HepG2 (cell line): Measurements from ENCODE around the gene SLC35D2. TPM values are rescaled to one million over a fixed set of nuclear protein-coding genes. Genes with fewer than 3 reads are reported as not detected.

Experiments used
- ARNTL ChIP-seq: sonication (generic); formaldehyde crosslinking; IDR thresholded peaks from 2 replicates; pipeline ENCODE4 v1.4.0; 2020; ENCODE audit warnings: mild to moderate bottlenecking, missing genetic modification reagents
- CREM ChIP-seq, 2 experiments: sonication (generic) in 1 of 2; formaldehyde crosslinking in 1 of 2; IDR thresholded peaks; 2 replicates each; pipeline versions ENCODE4 v1.4.0 to v1.6.1; 2016 to 2020; ENCODE audit warnings: antibody characterized with exemption in 1 of 2, mild to moderate bottlenecking in 1 of 2, missing genetic modification reagents in 1 of 2
- EP300 ChIP-seq, 3 experiments: sonication (generic) in 1 of 3; formaldehyde crosslinking in 1 of 3; IDR thresholded peaks; 2 replicates each; pipeline versions ENCODE4 v1.5.1 to v1.6.1; 2011 to 2020; ENCODE audit warnings: low read depth in 2 of 3, low read length in 2 of 3, borderline replicate concordance in 1 of 3, improper control_type of control experiment in 1 of 3, mild to moderate bottlenecking in 1 of 3, missing genetic modification reagents in 1 of 3, moderate library complexity in 1 of 3
- ESRRA ChIP-seq: sonication (generic); formaldehyde crosslinking; IDR thresholded peaks from 2 replicates; pipeline ENCODE4 v1.5.1; 2020; ENCODE audit warnings: mild to moderate bottlenecking, low read depth, missing genetic modification reagents
- FOXA3 ChIP-seq: IDR thresholded peaks from 2 replicates; pipeline ENCODE4 v1.6.1; 2016; ENCODE audit warnings: missing genetic modification reagents, missing compliant biosample characterization
- HINFP ChIP-seq: sonication (generic); formaldehyde crosslinking; IDR thresholded peaks from 2 replicates; pipeline ENCODE4 v1.4.0; 2020; ENCODE audit warnings: low read depth, mild to moderate bottlenecking, missing genetic modification reagents
- KDM1A ChIP-seq: IDR thresholded peaks from 2 replicates; pipeline ENCODE4 v1.6.1; 2016; ENCODE audit warnings: missing compliant biosample characterization
- KDM5B ChIP-seq: sonication (generic); formaldehyde crosslinking; IDR thresholded peaks from 2 replicates; pipeline ENCODE4 v1.4.0; 2020; ENCODE audit warnings: missing genetic modification reagents, mild to moderate bottlenecking, borderline replicate concordance
- MED1 ChIP-seq: sonication (generic); formaldehyde crosslinking; IDR thresholded peaks from 2 replicates; pipeline ENCODE4 v1.4.0; 2020; ENCODE audit warnings: missing genetic modification reagents
- MXI1 ChIP-seq: IDR thresholded peaks from 3 replicates; pipeline ENCODE4 v1.6.1; 2012; ENCODE audit warnings: low read depth, low read length, inconsistent platforms, borderline replicate concordance
- PRMT3 ChIP-seq: sonication (generic); formaldehyde crosslinking; IDR thresholded peaks from 2 replicates; pipeline ENCODE4 v1.8.1; 2022; ENCODE audit warnings: low read depth, mild to moderate bottlenecking, moderate library complexity, missing genetic modification reagents, borderline replicate concordance
- RFX3 ChIP-seq: IDR thresholded peaks from 2 replicates; pipeline ENCODE4 v1.6.1; 2016; ENCODE audit warnings: missing biosample characterization, missing genetic modification reagents
- SRY ChIP-seq: sonication (generic); formaldehyde crosslinking; IDR thresholded peaks from 2 replicates; pipeline ENCODE4 v1.8.0; 2022; ENCODE audit warnings: mild to moderate bottlenecking, missing genetic modification reagents
- TAF1 ChIP-seq: sonication (generic); formaldehyde crosslinking; IDR thresholded peaks from 2 replicates; pipeline ENCODE4 v1.4.0; 2020; ENCODE audit warnings: missing genetic modification reagents
- TFAP4 ChIP-seq: sonication (generic); IDR thresholded peaks from 2 replicates; pipeline ENCODE4 v1.6.1; 2016; ENCODE audit warnings: low read depth, borderline replicate concordance
- ZBTB42 ChIP-seq: sonication (generic); formaldehyde crosslinking; IDR thresholded peaks from 2 replicates; pipeline ENCODE4 v1.5.0; 2020; ENCODE audit warnings: mild to moderate bottlenecking, missing genetic modification reagents
- ZBTB43 ChIP-seq: sonication (generic); formaldehyde crosslinking; conservative IDR thresholded peaks from 2 replicates; pipeline ENCODE4 v1.4.0; 2020; ENCODE audit warnings: missing genetic modification reagents
- ZBTB7B ChIP-seq: sonication (generic); formaldehyde crosslinking; IDR thresholded peaks from 2 replicates; pipeline ENCODE4 v1.4.0; 2020; ENCODE audit warnings: missing genetic modification reagents
- ZMYM3 ChIP-seq: sonication (generic); formaldehyde crosslinking; IDR thresholded peaks from 2 replicates; pipeline ENCODE4 v1.5.1; 2020; ENCODE audit warnings: mild to moderate bottlenecking, missing genetic modification reagents
- ZNF10 ChIP-seq: sonication (generic); formaldehyde crosslinking; IDR thresholded peaks from 2 replicates; pipeline ENCODE4 v1.4.0; 2020; ENCODE audit warnings: mild to moderate bottlenecking, low read depth, missing genetic modification reagents, borderline replicate concordance
- ZNF354B ChIP-seq: sonication (generic); formaldehyde crosslinking; IDR thresholded peaks from 2 replicates; pipeline ENCODE4 v1.8.0; 2022; ENCODE audit warnings: mild to moderate bottlenecking, missing genetic modification reagents
- ZNF362 ChIP-seq: sonication (generic); formaldehyde crosslinking; IDR thresholded peaks from 2 replicates; pipeline ENCODE4 v1.4.0; 2020; ENCODE audit warnings: missing genetic modification reagents, mild to moderate bottlenecking, borderline replicate concordance
- ZNF530 ChIP-seq: sonication (generic); formaldehyde crosslinking; IDR thresholded peaks from 2 replicates; pipeline ENCODE4 v1.5.0; 2020; ENCODE audit warnings: low read depth, mild to moderate bottlenecking, missing genetic modification reagents
- ZNF780A ChIP-seq: sonication (generic); formaldehyde crosslinking; IDR thresholded peaks from 2 replicates; pipeline ENCODE4 v1.8.0; 2022; ENCODE audit warnings: mild to moderate bottlenecking, missing genetic modification reagents, moderate library complexity
- polyA plus RNA-seq, 8 experiments: library from polyadenylated mRNA; depleted of rRNA in 3 of 8; stranded (reverse) in 7 of 8; unstranded in 1 of 8; fragments of >200 nt; fragmentation: Illumina TruSeq in 4 of 8; extraction: Trizol in 4 of 8; gene quantifications; 2 replicates each; pipeline versions ENCODE4 v1.2.1 to v1.2.3, GENCODE V29; 2011 to 2016; ENCODE audit warnings: low read depth in 4 of 8, missing spikeins in 1 of 8, mixed read lengths in 1 of 8; ENCODE audit not compliant: insufficient read depth in 1 of 8
- total RNA-seq, 5 experiments: library from RNA; depleted of rRNA; stranded (reverse); fragments of >200 nt; fragmentation: Illumina TruSeq; extraction: Trizol; gene quantifications; 2 replicates each; pipeline ENCODE4 v1.2.3, GENCODE V29; 2016; ENCODE audit warnings: low read depth in 1 of 5

Gene SLC35D2
- total and polyA plus RNA-seq, 2 of the 13 experiments (the other 11 are each of a cell fraction or from before 2014, with no cell fraction given), result 96.2 to 103 TPM

- TF ChIP-seq KDM1A (CRISPR knock-in tag) (peak; percentile 61), MXI1 (peak; percentile 72; the same call in 1 of the 3 replicates), EP300 (IDR thresholded peaks at IDR 0.05; ENCODE audit: low read depth in 2 of 2, low read length in 2 of 2) (peak; percentile 77 to 83), EP300 (CRISPR knock-in tag; IDR thresholded peaks at IDR 0.05; ENCODE audit: borderline replicate concordance) (peak; percentile 84), ZBTB7B (CRISPR knock-in tag) (peak; percentile 77; the same call in 1 of the 2 replicates), ZNF780A (peak; percentile 88), PRMT3 (CRISPR knock-in tag) (peak; percentile 51; the same call in 1 of the 2 replicates), SRY (CRISPR knock-in tag) (peak; percentile 64; the same call in 1 of the 2 replicates), ZNF354B (CRISPR knock-in tag) (no peak), ZNF362 (peak; percentile 49; the same call in 1 of the 2 replicates), RFX3 (CRISPR knock-in tag) (no peak), ARNTL (peak; percentile 71), HINFP (CRISPR knock-in tag) (no peak; the same call in 1 of the 2 replicates), ZBTB42 (CRISPR knock-in tag) (no peak), ESRRA (CRISPR knock-in tag) (peak; percentile 71; the same call in 1 of the 2 replicates), ZNF10 (CRISPR knock-in tag) (no peak), ZNF530 (no peak), CREM (IDR thresholded peaks at IDR 0.05) (peak; percentile 37; the same call in 1 of the 2 replicates), CREM (CRISPR knock-in tag; IDR thresholded peaks at IDR 0.05) (no peak), TFAP4 (peak; percentile 83; the same call in 1 of the 2 replicates), MED1 (CRISPR knock-in tag) (peak; percentile 94), ZBTB43 (CRISPR knock-in tag) (peak; percentile 70; the same call in 1 of the 2 replicates), FOXA3 (CRISPR knock-in tag) (peak; percentile 80), ZMYM3 (CRISPR knock-in tag) (peak; percentile 86), KDM5B (CRISPR knock-in tag) (peak; percentile 48; the same call in 1 of the 2 replicates), TAF1 (CRISPR knock-in tag) (peak; percentile 60; the same call in 1 of the 2 replicates)
Measured at GRCh38 chr9:96391021-96391765, 7.7 kb upstream of the SLC35D2 start (continued).
